MM.1S (cell line): Measurements from ENCODE around the gene CCL27.

Source experiments
- DNase-seq: peaks from one replicate; pipeline ENCODE4 v3.0.0-alpha.2; 2015
- H2AFZ ChIP-seq: fragments of 300-600 bp; sonication (generic); 2 replicates; pipeline ENCODE4 v1.6.0; 2016; ENCODE audit warnings: antibody characterized with exemption, low read length
- H3F3A ChIP-seq: fragments of 300-600 bp; sonication (generic); 2 replicates; pipeline ENCODE4 v1.6.1; 2016; ENCODE audit warnings: mild to moderate bottlenecking, antibody characterized with exemption, low read length, moderate library complexity, mixed read lengths; ENCODE audit not compliant: insufficient read depth
- H3K27ac ChIP-seq: fragments of 300-600 bp; sonication (generic); 2 replicates; pipeline ENCODE4 v1.5.1; 2016; ENCODE audit warnings: mild to moderate bottlenecking, low read length
- H3K27me3 ChIP-seq: fragments of 300-600 bp; sonication (generic); replicated peaks from 2 replicates; pipeline ENCODE4 v1.6.0; 2016; ENCODE audit warnings: low read length; ENCODE audit not compliant: insufficient read depth
- H3K36me3 ChIP-seq: fragments of 300-600 bp; sonication (generic); replicated peaks from 2 replicates; pipeline ENCODE4 v1.6.1; 2016; ENCODE audit warnings: mild to moderate bottlenecking, low read length, mixed read lengths; ENCODE audit not compliant: insufficient read depth
- H3K4me1 ChIP-seq: fragments of 300-600 bp; sonication (generic); 2 replicates; pipeline ENCODE4 v1.6.1; 2016; ENCODE audit warnings: low read length, mixed read lengths
- H3K4me2 ChIP-seq: fragments of 300-600 bp; sonication (generic); 2 replicates; pipeline ENCODE4 v1.6.0; 2016; ENCODE audit warnings: low read depth, low read length
- H3K4me3 ChIP-seq: fragments of 300-600 bp; sonication (generic); 2 replicates; pipeline ENCODE4 v1.5.1; 2016; ENCODE audit warnings: low read length, mixed read lengths
- H3K79me2 ChIP-seq: fragments of 300-600 bp; sonication (generic); 2 replicates; pipeline ENCODE4 v1.6.1; 2016; ENCODE audit warnings: mixed run types, low read length, mixed read lengths
- H3K9ac ChIP-seq: fragments of 300-600 bp; sonication (generic); 2 replicates; pipeline ENCODE4 v1.6.1; 2016; ENCODE audit warnings: low read length, mixed read lengths
- H3K9me2 ChIP-seq: fragments of 300-600 bp; sonication (generic); replicated peaks from 2 replicates; pipeline ENCODE4 v1.6.1; 2016; ENCODE audit warnings: mild to moderate bottlenecking, low read length, mixed read lengths; ENCODE audit not compliant: insufficient read depth
- H3K9me3 ChIP-seq: fragments of 300-600 bp; sonication (generic); replicated peaks from 2 replicates; pipeline ENCODE4 v1.6.1; 2016; ENCODE audit warnings: mild to moderate bottlenecking, low read length, mixed read lengths; ENCODE audit not compliant: insufficient read depth
- H4K20me1 ChIP-seq: fragments of 300-600 bp; sonication (generic); 2 replicates; pipeline ENCODE4 v1.6.1; 2016; ENCODE audit warnings: mild to moderate bottlenecking, low read length, moderate library complexity, mixed read lengths; ENCODE audit not compliant: insufficient read depth
- EZH2 ChIP-seq: fragments of 300-600 bp; sonication (generic); optimal IDR thresholded peaks from 2 replicates; pipeline ENCODE3; 2017; ENCODE audit warnings: low read depth, mild to moderate bottlenecking, antibody characterized with exemption, low read length, mixed read lengths
- EZH2phosphoT487 ChIP-seq: fragments of 300-600 bp; sonication (generic); IDR thresholded peaks from 2 replicates; pipeline ENCODE4 v1.6.1; 2018; ENCODE audit warnings: antibody characterized with exemption, low read length
- TF ChIP-seq, protein P1 (sequence below): fragments of 300-600 bp; sonication (generic); IDR thresholded peaks from 2 replicates; pipeline ENCODE4 v1.5.1; 2016; ENCODE audit warnings: antibody characterized with exemption, low read length, mixed read lengths

Gene CCL27

GRCh38 chr9:34628656-34629490, 33.6 kb downstream of the CCL27 start, which contains the start of gene ARID3C:
ARID3C (minus strand) TSS chr9:34629066; CDS start chr9:34628014, 1,052 bp downstream.
- Histone ChIP-seq H3K4me2 (peak within 1 kb of the TSS; percentile 81), H3K27me3 (peaks cover 71% of the 10 kb centered on the region), H3K36me3 (no peaks in the 10 kb centered on the region), H3K4me3 (peak within 1 kb of the TSS; percentile 43), H3K9me2 (no peaks in the 10 kb centered on the region), H4K20me1 (no peaks in the 10 kb centered on the region), H3K27ac (no peak within 1 kb of the TSS), H2AFZ (peak within 1 kb of the TSS; percentile 30; the same call in 1 of the 2 replicates), H3K4me1 (0 out of 2 replicates have a peak, but pooled peaks cover 4% of the 10 kb centered on the region), H3K9me3 (no peaks in the 10 kb centered on the region), H3K9ac (no peak within 1 kb of the TSS; the same call in 1 of the 2 replicates), H3F3A (no peaks in the 10 kb centered on the region), H3K79me2 (no peaks in the 10 kb centered on the region)
- DNase-seq, result peak; percentile 48
- TF ChIP-seq EZH2phosphoT487 (no peak), EZH2 (no peak)
- TF ChIP-seq, protein P1, sequence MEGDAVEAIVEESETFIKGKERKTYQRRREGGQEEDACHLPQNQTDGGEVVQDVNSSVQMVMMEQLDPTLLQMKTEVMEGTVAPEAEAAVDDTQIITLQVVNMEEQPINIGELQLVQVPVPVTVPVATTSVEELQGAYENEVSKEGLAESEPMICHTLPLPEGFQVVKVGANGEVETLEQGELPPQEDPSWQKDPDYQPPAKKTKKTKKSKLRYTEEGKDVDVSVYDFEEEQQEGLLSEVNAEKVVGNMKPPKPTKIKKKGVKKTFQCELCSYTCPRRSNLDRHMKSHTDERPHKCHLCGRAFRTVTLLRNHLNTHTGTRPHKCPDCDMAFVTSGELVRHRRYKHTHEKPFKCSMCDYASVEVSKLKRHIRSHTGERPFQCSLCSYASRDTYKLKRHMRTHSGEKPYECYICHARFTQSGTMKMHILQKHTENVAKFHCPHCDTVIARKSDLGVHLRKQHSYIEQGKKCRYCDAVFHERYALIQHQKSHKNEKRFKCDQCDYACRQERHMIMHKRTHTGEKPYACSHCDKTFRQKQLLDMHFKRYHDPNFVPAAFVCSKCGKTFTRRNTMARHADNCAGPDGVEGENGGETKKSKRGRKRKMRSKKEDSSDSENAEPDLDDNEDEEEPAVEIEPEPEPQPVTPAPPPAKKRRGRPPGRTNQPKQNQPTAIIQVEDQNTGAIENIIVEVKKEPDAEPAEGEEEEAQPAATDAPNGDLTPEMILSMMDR, result no peak

GRCh38 chr9:34627716-34628655, 34.5 kb downstream of the CCL27 start:
- Histone ChIP-seq H3F3A (no peaks in the 10 kb centered on the region), H3K27me3 (peaks cover 80% of the 10 kb centered on the region), H2AFZ (peak overlapping the region; percentile 30; the same call in 1 of the 2 replicates), H3K9me2 (no peaks in the 10 kb centered on the region), H3K36me3 (no peaks in the 10 kb centered on the region), H3K9me3 (no peaks in the 10 kb centered on the region), H3K27ac (no peak overlapping the region), H3K79me2 (no peaks in the 10 kb centered on the region), H4K20me1 (no peaks in the 10 kb centered on the region), H3K4me2 (peak overlapping the region; percentile 72), H3K4me3 (peak overlapping the region; percentile 36), H3K9ac (no peak overlapping the region; the same call in 1 of the 2 replicates), H3K4me1 (0 out of 2 replicates have a peak, but pooled peaks cover 4% of the 10 kb centered on the region)
- TF ChIP-seq EZH2, result no peak
- TF ChIP-seq, protein P1, result no peak
- TF ChIP-seq EZH2phosphoT487, result no peak
- DNase-seq, result no peak

DNA sequence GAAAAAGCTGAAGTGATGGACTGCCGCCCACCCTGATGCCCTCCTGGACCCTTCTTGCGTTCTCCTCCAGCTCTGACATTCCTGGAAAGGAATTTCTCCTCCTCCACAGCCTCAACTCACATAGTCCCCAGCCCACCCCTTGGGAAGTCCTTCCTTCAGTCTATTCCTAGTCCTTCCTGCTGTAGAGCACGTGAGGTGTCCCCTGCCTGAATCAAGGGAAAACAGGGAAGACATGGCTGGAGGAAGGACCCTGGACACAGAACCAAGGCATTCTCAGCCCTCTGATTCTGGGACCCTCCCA, 37.3 kb downstream of the CCL27 start:
- H3K36me3 ChIP-seq, result no peaks in the 10 kb centered on the region

More for the DNA sequence above, 37.3 kb downstream of the CCL27 start:
- H3K4me2 ChIP-seq, result no peak overlapping the region
- TF ChIP-seq EZH2, result no peak
- TF ChIP-seq EZH2phosphoT487, result no peak
- TF ChIP-seq, protein P1, result no peak
- no peaks in the 10 kb centered on the region for H4K20me1 ChIP-seq
- peaks cover 72% of the 10 kb centered on the region for H3K27me3 ChIP-seq
- H3K9ac ChIP-seq, result no peak overlapping the region
- H3K9me3 ChIP-seq, result no peaks in the 10 kb centered on the region
- no peak overlapping the region for H3K4me3 ChIP-seq
- no peak for DNase-seq
- H3K4me1 ChIP-seq, result peaks cover 9% of the 10 kb centered on the region; the same call in 1 of the 2 replicates
- H3K27ac ChIP-seq, result no peak overlapping the region
- H3K79me2 ChIP-seq, result peaks cover 1% of the 10 kb centered on the region
- no peak overlapping the region for H2AFZ ChIP-seq
- no peaks in the 10 kb centered on the region for H3F3A ChIP-seq
- H3K9me2 ChIP-seq, result no peaks in the 10 kb centered on the region
